Stomach (tissue), 9 donors: ENCODE data around the gene AUTS2. TPM values are rescaled to one million over a fixed set of nuclear protein-coding genes. Genes with fewer than 3 reads are reported as not detected.

ENCODE experiments used
- DNase-seq, 2 donors: peaks; one replicate each; pipeline versions ENCODE4 v3.0.0 to v3.0.0-alpha.2; 2013 to 2019
- H3K27ac ChIP-seq, 5 donors: fragments of 200-600 bp in 4 of 5; sonication (generic) in 4 of 5; one replicate each; pipeline ENCODE4 v1.5.1; 2013 to 2019; ENCODE audit warnings: mild to moderate bottlenecking in 1 of 5, moderate library complexity in 1 of 5
- H3K27me3 ChIP-seq, 3 donors: fragments of 200-600 bp; sonication (generic); one replicate each; pipeline ENCODE4 v1.5.1; 2017 to 2019; ENCODE audit warnings: mixed run types in 1 of 3
- H3K36me3 ChIP-seq, 4 donors: fragments of 200-600 bp; sonication (generic); 1 replicate in 3 of 4; 2 replicates in 1 of 4; pipeline ENCODE4 v1.5.1; 2016 to 2019
- H3K4me1 ChIP-seq, 4 donors: fragments of 200-600 bp; sonication (generic); one replicate each; pipeline ENCODE4 v1.5.1; 2016 to 2019
- H3K4me3 ChIP-seq, 4 donors: fragments of 200-600 bp; sonication (generic) in 3 of 4; one replicate each; pipeline ENCODE4 v1.5.1; 2016 to 2019; ENCODE audit warnings: mild to moderate bottlenecking in 1 of 4
- H3K9me3 ChIP-seq, 4 donors: fragments of 200-600 bp; sonication (generic); one replicate each; pipeline ENCODE4 v1.5.1; 2016 to 2019
- EP300 ChIP-seq: sonication (generic); formaldehyde crosslinking; IDR thresholded peaks from one replicate; pipeline ENCODE4 v1.6.1; 2017; ENCODE audit warnings: antibody characterized with exemption
- POLR2A ChIP-seq, 4 donors: fragments of 450-650 bp; IDR thresholded peaks; one replicate each; pipeline ENCODE4 v1.6.1; 2016; ENCODE audit warnings: antibody characterized with exemption in 4 of 4, control low read depth in 2 of 4, mild to moderate bottlenecking in 1 of 4, moderate library complexity in 1 of 4
- POLR2AphosphoS5 ChIP-seq, 3 donors: sonication (generic); formaldehyde crosslinking; IDR thresholded peaks; one replicate each; pipeline ENCODE4 v1.6.1; 2016; ENCODE audit warnings: antibody characterized with exemption in 3 of 3
- WGBS, 5 donors: extraction: QIAGEN DNeasy Blood & Tissue Kit in 3 of 5; methylation state at CpG; one replicate each; pipeline versions ENCODE4 v1.1.5 to v1.1.7; 2013 to 2018; 5-methylcytosine and 5-hydroxymethylcytosine counted together
- intact Hi-C: fragments of 100-400 bp; cut with DNase I; formaldehyde crosslinking; loops from one replicate; pipeline ENCODE4 v1.15.1; 2023; ENCODE audit warnings: low total_unique reads
- polyA plus RNA-seq, 3 donors: library from polyadenylated mRNA; stranded (reverse); fragments of 200-250 nt; gene quantifications; one replicate each; pipeline ENCODE4 v1.2.3, GENCODE V29; 2013
- total RNA-seq, 5 donors: library from RNA; depleted of rRNA; stranded (reverse); fragments of >200 nt; gene quantifications; one replicate each; pipeline versions ENCODE4 v1.1.0 to v1.2.3, GENCODE V29; 2014 to 2016
- TF ChIP-seq, protein P1 (sequence below), 7 experiments: fragments of 450-650 bp in 4 of 7; fragments of 200-600 bp in 3 of 7; sonication (generic) in 3 of 7; IDR thresholded peaks; one replicate each; pipeline ENCODE4 v1.5.1; 2016 to 2019; ENCODE audit warnings: antibody characterized with exemption in 7 of 7, control low read depth in 2 of 7, mild to moderate bottlenecking in 1 of 7
- donor health status: healthy with polysubstance abuse.
- donor health status: Bipolar disorder and iron deficiency.
- donor health status: healthy.

The AUTS2 gene
- total and polyA plus RNA-seq, 8 donors = 3.8 to 90.3 (median 38.1) TPM

DNA sequence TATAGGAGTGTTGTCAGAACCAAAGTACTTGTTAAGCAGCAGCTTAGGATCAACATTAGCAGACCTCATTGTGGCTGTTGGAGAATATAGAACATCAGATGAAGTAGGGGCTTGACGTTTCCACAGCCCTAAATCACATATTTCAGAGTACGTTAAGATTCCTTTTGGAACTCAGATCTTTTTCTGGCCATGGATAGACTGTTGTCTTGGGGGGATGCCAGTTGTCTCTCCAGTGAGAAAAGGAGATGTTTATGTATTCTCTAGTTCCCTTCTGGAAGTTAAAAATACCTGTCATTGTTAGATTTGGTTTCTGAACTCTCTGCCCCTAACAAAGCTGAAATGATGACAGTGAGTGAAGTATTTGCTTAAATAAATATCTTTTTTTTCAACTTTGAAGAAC, 191.3 kb downstream of the AUTS2 start:
- H3K4me1 ChIP-seq = peaks cover 0 to 18% (median 5%) of the 10 kb centered on the region in 4 donors
- WGBS, 5 donors = 62 to 85% (median 80%) methylated on average over 2 of the region's 2 CpGs
- H3K27ac ChIP-seq = no peak overlapping the region
- H3K27me3 ChIP-seq = no peaks in the 10 kb centered on the region
- no peak for DNase-seq
- no peaks in the 10 kb centered on the region for H3K36me3 ChIP-seq
- TF ChIP-seq EP300 (no peak), POLR2AphosphoS5 (IDR thresholded peaks at IDR 0.05) (no peak), POLR2A (IDR thresholded peaks at IDR 0.05) (no peak)
- TF ChIP-seq, protein P1, sequence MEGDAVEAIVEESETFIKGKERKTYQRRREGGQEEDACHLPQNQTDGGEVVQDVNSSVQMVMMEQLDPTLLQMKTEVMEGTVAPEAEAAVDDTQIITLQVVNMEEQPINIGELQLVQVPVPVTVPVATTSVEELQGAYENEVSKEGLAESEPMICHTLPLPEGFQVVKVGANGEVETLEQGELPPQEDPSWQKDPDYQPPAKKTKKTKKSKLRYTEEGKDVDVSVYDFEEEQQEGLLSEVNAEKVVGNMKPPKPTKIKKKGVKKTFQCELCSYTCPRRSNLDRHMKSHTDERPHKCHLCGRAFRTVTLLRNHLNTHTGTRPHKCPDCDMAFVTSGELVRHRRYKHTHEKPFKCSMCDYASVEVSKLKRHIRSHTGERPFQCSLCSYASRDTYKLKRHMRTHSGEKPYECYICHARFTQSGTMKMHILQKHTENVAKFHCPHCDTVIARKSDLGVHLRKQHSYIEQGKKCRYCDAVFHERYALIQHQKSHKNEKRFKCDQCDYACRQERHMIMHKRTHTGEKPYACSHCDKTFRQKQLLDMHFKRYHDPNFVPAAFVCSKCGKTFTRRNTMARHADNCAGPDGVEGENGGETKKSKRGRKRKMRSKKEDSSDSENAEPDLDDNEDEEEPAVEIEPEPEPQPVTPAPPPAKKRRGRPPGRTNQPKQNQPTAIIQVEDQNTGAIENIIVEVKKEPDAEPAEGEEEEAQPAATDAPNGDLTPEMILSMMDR (IDR thresholded peaks at IDR 0.05) = no peak
- intact Hi-C loops = no loop called here
- H3K4me3 ChIP-seq = no peak overlapping the region
- H3K9me3 ChIP-seq = no peaks in the 10 kb centered on the region

DNA sequence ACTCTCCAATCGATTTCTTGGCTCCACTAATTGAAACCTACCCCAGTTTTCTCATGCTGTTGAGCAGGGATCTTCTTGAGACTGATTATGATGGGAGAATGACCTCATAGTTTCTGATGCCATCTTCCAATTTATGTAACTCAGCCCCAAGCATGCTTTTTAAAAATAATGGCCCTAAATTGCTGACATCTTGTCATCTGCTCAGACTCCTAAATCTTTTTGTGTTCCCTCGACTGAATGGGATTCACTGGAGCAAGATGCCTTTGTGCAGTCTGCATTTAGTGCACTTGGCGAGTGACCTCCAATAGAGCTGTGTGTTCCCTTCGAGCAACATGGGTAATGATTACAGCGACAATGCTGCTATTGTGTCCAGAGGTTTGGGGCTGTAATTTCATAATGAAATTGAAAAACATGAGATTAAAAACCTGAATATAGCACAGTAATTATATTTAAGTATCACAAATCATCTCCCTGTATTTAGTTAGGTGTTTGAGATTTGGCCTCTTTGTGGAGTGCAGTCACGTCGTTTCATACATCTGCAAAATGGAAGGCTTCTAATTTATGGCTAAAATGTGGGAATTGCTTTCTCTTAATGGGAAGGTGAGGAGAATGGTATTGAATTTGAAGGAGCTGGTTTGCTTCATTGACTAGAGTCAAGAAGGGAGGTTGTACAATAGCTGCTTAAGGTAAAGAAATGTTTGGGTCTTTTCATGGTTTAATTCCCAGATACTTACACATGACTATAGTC, 192.9 kb downstream of the AUTS2 start:
- no peaks in the 10 kb centered on the region for H3K27me3 ChIP-seq
- H3K9me3 ChIP-seq = no peaks in the 10 kb centered on the region
- no peak overlapping the region for H3K27ac ChIP-seq
- intact Hi-C loops = no loop called here
- peaks cover 0 to 18% (median 5%) of the 10 kb centered on the region in 4 donors for H3K4me1 ChIP-seq
- no peak for TF ChIP-seq POLR2AphosphoS5 (IDR thresholded peaks at IDR 0.05)
- TF ChIP-seq POLR2A (IDR thresholded peaks at IDR 0.05) = no peak
- TF ChIP-seq, protein P1 (IDR thresholded peaks at IDR 0.05) = no peak
- H3K36me3 ChIP-seq = no peaks in the 10 kb centered on the region
- WGBS, 5 donors = 82 to 87% (median 84%) methylated on average over 7 of the region's 7 CpGs
- no peak for DNase-seq
- no peak overlapping the region for H3K4me3 ChIP-seq

DNA sequence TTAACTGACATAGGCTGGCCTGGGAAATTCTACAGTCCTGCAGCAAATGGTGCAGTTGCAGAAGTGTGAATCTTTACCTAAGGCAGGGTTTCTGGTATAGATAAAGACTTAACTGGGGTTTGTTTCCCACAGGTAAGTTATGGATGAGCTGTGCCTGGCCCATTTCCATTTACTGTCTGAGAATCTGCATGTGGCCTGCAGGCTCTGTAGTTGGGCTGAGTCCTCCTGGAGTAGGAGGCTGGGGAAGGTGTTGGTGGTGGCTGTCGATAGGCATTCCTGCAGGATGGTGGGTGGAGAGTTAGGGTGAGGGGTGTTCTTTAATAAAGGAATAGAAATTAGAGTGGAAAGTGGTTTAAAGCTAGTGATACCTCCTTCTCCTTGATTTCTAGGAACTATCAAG, 193.5 kb downstream of the AUTS2 start:
- Histone ChIP-seq H3K36me3 (no peaks in the 10 kb centered on the region), H3K27ac (no peak overlapping the region), H3K27me3 (no peaks in the 10 kb centered on the region), H3K9me3 (no peaks in the 10 kb centered on the region), H3K4me3 (no peak overlapping the region), H3K4me1 (peaks cover 0 to 18% (median 5%) of the 10 kb centered on the region in 4 donors)
- TF ChIP-seq POLR2A (IDR thresholded peaks at IDR 0.05) (no peak), POLR2AphosphoS5 (IDR thresholded peaks at IDR 0.05) (no peak), EP300 (no peak)
- TF ChIP-seq, protein P1 (IDR thresholded peaks at IDR 0.05) = no peak
- intact Hi-C loops = no loop called here
- 73 to 95% (median 93%) methylated on average over 1 of the region's 1 CpG for WGBS, 5 donors
- no peak for DNase-seq

DNA sequence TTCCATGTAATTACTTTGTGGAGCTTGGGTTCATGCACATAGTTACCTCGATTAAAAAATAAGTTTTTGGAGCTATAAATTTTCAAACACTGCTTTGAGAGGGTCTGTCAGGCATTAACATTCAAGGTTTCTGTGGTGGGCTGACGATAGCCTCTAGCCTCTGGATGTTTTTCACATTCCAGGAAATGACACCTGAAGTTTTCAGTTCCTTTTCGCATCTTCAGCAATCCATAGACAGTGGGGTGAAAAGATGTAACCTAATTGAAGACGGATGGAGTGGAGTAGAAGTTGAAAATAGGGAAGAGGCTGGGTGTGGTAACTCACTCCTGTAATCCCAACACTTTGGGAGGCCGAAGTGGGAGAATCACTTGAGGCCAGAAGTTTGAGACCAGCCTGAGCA, 197.7 kb downstream of the AUTS2 start:
- 83 to 93% (median 92%) methylated on average over 5 of the region's 5 CpGs for WGBS, 5 donors
- TF ChIP-seq, protein P1 (IDR thresholded peaks at IDR 0.05) = no peak
- TF ChIP-seq POLR2A (IDR thresholded peaks at IDR 0.05) (no peak), POLR2AphosphoS5 (IDR thresholded peaks at IDR 0.05) (no peak), EP300 (no peak)
- Histone ChIP-seq H3K9me3 (no peaks in the 10 kb centered on the region), H3K36me3 (no peaks in the 10 kb centered on the region), H3K27ac (no peak overlapping the region), H3K4me3 (no peak overlapping the region), H3K27me3 (no peaks in the 10 kb centered on the region), H3K4me1 (peaks cover 6 to 14% (median 9%) of the 10 kb centered on the region in 4 donors)
- no peak for DNase-seq
- intact Hi-C loops = no loop called here
